Thyroid gland (tissue), 4 donors: ENCODE measurements around the gene TMSB4X.

Experiments
- CTCF ChIP-seq, 6 experiments: fragments of 200-600 bp in 3 of 6; fragments of 450-650 bp in 3 of 6; sonication (generic) in 3 of 6; IDR thresholded peaks; one replicate each; pipeline ENCODE4 v1.5.1; 2016 to 2019; ENCODE audit warnings: antibody characterized with exemption in 6 of 6, mild to moderate bottlenecking in 2 of 6, inconsistent platforms in 1 of 6, moderate library complexity in 1 of 6
- POLR2A ChIP-seq, 2 donors: fragments of 450-650 bp; IDR thresholded peaks; one replicate each; pipeline ENCODE4 v1.6.1; 2017; ENCODE audit warnings: antibody characterized with exemption in 2 of 2, mild to moderate bottlenecking in 2 of 2, moderate library complexity in 1 of 2

- TF ChIP-seq CTCF (IDR thresholded peaks at IDR 0.05) (no peak), POLR2A (IDR thresholded peaks at IDR 0.05) (no peak)
Observed at GRCh38 chrX:13005661-13006473, 31.0 kb downstream of the TMSB4X start.
